Panc1 (cell line): ENCODE measurements around the gene ZFYVE26.

Experiments used
- POLR2AphosphoS5 ChIP-seq: IDR thresholded peaks from 2 replicates; pipeline ENCODE4 v1.6.1; 2012; ENCODE audit warnings: mild to moderate bottlenecking, low read depth, low read length, moderate library complexity
- TCF7L2 ChIP-seq: IDR thresholded peaks from 2 replicates; pipeline ENCODE4 v1.6.1; 2011; ENCODE audit warnings: mild to moderate bottlenecking, low read depth, low read length, inconsistent platforms
- TF ChIP-seq, protein P1 (sequence below): fragments of 450-650 bp; IDR thresholded peaks from 2 replicates; pipeline ENCODE4 v1.5.1; 2017; ENCODE audit warnings: mild to moderate bottlenecking
- TF ChIP-seq, protein P2 (sequence below), 2 experiments: IDR thresholded peaks; 2 replicates each; pipeline ENCODE4 v1.6.1; 2011 to 2012; ENCODE audit warnings: low read depth in 2 of 2, control low read depth in 1 of 2, low read length in 1 of 2, mild to moderate bottlenecking in 1 of 2, moderate library complexity in 1 of 2; ENCODE audit not compliant: insufficient read depth in 1 of 2

DNA sequence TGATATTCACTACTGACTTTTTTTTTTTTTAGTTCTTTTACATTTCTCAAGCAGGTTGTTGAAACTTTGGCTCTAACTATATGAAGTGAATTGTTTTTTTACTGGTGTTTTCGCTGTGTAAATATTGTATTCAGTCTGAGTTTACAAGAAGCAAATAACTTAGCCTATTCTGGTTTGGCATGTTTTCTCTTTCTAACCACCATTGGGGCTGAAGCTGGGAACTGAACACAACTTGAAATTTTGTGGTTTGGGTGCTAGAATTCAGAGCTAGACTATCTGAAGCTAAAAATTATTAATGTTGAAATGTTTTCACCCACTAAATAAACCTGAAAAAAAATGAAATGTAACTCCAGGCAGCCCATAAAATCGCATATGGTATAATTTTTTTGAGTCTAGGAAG, 40.4 kb upstream of the ZFYVE26 start:
- TF ChIP-seq, protein P1, sequence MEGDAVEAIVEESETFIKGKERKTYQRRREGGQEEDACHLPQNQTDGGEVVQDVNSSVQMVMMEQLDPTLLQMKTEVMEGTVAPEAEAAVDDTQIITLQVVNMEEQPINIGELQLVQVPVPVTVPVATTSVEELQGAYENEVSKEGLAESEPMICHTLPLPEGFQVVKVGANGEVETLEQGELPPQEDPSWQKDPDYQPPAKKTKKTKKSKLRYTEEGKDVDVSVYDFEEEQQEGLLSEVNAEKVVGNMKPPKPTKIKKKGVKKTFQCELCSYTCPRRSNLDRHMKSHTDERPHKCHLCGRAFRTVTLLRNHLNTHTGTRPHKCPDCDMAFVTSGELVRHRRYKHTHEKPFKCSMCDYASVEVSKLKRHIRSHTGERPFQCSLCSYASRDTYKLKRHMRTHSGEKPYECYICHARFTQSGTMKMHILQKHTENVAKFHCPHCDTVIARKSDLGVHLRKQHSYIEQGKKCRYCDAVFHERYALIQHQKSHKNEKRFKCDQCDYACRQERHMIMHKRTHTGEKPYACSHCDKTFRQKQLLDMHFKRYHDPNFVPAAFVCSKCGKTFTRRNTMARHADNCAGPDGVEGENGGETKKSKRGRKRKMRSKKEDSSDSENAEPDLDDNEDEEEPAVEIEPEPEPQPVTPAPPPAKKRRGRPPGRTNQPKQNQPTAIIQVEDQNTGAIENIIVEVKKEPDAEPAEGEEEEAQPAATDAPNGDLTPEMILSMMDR, result no peak
- no peak for TF ChIP-seq POLR2AphosphoS5
- TF ChIP-seq, protein P2, sequence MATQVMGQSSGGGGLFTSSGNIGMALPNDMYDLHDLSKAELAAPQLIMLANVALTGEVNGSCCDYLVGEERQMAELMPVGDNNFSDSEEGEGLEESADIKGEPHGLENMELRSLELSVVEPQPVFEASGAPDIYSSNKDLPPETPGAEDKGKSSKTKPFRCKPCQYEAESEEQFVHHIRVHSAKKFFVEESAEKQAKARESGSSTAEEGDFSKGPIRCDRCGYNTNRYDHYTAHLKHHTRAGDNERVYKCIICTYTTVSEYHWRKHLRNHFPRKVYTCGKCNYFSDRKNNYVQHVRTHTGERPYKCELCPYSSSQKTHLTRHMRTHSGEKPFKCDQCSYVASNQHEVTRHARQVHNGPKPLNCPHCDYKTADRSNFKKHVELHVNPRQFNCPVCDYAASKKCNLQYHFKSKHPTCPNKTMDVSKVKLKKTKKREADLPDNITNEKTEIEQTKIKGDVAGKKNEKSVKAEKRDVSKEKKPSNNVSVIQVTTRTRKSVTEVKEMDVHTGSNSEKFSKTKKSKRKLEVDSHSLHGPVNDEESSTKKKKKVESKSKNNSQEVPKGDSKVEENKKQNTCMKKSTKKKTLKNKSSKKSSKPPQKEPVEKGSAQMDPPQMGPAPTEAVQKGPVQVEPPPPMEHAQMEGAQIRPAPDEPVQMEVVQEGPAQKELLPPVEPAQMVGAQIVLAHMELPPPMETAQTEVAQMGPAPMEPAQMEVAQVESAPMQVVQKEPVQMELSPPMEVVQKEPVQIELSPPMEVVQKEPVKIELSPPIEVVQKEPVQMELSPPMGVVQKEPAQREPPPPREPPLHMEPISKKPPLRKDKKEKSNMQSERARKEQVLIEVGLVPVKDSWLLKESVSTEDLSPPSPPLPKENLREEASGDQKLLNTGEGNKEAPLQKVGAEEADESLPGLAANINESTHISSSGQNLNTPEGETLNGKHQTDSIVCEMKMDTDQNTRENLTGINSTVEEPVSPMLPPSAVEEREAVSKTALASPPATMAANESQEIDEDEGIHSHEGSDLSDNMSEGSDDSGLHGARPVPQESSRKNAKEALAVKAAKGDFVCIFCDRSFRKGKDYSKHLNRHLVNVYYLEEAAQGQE (IDR thresholded peaks at IDR 0.05; ENCODE audit: insufficient read depth in 1 of 2, low read depth in 2 of 2, low read length in 1 of 2), result no peak
- TF ChIP-seq TCF7L2, result no peak
